T-helper 22 cell (primary cell): ENCODE measurements around the gene C3orf70.

Experiments used
- DNase-seq: peaks from one replicate; pipeline ENCODE4 v3.0.0-alpha.2; 2020; ENCODE audit warnings: low read depth

C3orf70 gene, protein sequence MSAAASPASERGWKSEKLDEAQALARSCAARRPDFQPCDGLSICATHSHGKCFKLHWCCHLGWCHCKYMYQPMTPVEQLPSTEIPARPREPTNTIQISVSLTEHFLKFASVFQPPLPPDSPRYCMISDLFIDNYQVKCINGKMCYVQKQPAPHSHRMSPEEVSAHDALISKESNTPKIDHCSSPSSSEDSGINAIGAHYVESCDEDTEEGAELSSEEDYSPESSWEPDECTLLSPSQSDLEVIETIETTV

DNA sequence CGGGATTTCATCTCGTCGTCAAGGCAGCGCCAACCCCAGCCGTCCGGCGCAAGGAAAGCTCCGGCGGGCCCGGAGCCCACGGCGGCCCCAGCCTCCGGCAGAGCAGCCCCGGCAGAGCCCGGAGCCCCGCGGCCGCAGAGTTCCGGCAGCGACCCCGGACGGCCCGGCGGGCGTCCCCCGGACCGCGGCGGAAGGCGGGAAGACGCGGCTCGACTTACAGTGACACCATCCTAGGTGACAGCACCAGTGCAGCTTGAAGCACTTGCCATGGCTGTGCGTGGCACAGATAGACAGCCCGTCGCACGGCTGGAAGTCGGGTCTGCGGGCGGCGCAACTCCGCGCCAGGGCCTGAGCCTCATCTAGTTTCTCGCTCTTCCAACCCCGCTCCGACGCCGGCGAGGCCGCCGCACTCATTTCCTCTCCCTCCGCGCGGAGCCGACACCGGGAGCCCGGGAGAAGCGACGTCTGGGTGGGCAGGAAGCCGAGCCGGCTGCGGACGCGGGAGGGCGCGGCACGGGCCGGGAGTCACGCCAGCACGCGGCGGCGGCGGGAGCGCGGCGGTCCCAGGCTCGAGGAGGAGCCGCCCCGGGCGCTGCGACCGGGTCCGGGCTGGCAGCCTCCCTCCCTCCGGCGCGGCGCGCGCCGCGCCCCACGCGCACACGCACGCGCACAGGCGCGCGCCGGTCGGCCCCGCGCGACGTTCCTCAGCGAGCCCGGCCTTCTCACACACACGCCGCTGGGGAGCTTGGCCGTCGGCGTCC, at the start of gene C3orf70:
Gene C3orf70 (minus strand): TSS at position 651 of the 761 bp plus-strand sequence. CDS start 237 bp downstream, at position 414.
- DNase-seq: no peak

DNA sequence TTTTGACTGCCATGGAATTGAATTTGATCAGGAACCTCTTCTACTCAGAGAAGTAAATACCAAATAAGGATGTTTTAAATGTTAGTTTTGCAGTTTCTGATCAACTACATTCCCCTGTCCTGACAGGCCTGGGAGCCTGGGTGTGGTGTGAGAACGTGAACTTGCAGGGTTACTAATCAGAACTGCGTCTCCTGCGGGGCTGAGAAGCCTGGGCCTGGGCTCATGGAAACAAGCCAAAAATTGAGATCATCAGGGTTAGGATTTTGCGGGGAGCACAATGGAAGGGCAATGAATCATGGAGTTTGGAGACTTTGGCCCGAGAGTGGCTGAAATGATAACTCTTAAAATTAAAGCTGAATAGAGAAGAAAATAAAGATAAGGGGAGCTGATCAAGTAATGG, 47.8 kb upstream of the C3orf70 start:
- DNase-seq: no peak

DNA sequence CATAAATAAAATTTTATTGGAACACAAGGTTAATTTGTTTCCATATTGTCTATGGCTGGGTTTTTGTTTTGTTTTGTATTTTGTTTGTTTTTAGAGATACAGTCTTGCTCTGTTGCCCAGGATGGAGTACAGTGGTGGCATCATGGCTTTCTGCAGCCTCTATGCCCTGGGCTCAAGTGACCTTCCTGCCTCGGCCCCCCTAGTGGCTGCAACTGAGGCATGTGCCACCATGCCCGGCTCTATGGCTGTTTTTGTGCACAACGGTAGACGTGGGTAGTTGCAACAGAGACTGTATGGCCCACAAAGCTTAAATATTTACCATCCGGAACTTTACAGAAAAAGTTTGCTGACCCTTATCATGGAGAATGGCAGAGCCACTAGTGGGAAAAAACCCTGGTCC, 46.8 kb upstream of the C3orf70 start:
- DNase-seq: no peak

DNA sequence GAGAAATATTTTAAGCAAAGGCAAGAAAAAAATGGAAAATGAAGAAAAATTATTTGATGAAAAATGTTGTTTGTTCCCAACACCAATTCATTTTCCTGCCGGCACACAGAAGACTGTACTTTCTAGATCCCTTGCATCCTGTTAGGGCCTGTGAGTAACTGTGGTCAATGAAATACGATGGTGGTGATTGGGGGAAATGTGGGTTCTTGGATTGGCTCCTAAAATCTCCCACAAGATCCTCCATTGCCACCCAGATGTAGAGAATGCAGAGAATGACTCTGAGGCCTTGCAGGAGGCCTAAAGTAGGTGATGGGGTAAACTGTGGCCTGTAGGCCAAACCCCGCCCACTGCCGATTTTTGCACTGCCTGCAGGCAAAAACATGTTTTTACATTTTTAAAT, 46.3 kb upstream of the C3orf70 start:
- DNase-seq: no peak

DNA sequence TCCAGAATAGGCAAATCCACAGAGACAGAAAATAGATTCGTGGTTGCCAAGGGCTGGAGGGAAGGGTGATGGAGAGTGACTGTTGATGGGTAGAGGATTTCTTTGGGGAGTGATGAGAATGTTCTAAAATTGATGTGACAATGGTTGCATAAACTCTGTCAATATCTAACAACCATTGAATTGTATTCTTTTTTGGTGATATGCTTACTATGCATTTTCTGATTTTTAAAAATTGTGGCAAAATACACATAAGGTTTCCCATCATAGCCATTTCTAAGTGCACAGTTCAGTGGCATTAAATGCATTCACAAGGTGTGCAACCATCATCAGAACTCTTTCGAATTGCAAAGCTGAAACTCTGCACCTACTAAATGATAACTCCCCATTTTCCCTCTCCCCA, 44.2 kb upstream of the C3orf70 start:
- no peak for DNase-seq

DNA sequence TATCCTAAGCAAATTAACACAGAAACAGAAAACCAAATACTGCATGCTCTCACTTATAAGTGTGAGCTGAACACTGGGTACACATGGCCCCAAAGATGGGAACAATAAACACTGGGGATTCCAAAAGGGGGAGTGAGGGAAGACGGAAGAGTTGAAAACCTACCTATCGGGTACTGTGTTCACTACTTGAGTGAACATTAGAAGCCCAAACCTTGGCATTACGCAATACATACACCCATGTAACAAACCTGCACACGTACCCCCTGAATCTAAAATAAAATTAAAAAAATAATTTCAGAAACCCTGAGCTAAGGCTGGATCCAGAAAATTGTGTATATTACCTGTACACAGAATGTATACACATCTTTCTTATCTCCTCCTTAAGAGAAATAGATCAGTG, 42.8 kb upstream of the C3orf70 start:
- no peak for DNase-seq

DNA sequence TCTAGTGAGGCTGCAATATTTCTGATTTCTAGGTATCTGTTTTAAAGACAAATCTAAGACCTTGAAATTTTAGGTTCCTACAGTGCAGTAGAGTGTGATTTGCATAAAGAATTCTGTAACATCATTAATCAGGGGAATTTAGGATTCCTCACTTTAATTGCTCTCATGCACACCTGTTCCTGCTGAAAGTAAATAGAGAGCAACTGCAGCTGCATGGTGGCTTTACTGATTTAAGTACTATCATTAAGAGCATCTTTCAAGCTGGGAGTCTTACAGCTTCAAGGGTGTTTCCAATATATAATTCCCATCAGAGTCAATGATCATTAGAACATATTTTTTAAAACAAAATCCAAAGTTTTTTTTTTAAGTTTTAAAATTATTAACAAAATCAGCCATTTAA, 36.0 kb upstream of the C3orf70 start:
- no peak for DNase-seq

DNA sequence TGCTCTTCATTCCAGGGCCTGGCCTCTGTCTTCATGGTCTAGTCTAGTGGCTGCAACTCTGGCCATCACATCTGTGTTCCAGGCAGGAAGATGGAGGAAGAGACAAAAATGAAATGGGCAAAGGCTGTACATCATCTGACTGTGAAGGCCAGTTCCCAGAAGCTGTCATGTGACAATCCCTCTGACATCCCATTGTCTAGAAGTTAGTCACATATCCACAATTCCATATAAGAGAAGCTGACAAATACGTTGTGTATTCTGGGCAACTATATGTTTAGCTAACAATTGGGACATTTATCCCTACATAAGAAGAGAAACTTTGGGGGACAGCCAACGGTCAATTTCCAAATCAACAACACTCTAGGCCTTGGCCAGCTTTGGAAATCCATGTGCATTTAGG, 34.5 kb upstream of the C3orf70 start:
- no peak for DNase-seq

DNA sequence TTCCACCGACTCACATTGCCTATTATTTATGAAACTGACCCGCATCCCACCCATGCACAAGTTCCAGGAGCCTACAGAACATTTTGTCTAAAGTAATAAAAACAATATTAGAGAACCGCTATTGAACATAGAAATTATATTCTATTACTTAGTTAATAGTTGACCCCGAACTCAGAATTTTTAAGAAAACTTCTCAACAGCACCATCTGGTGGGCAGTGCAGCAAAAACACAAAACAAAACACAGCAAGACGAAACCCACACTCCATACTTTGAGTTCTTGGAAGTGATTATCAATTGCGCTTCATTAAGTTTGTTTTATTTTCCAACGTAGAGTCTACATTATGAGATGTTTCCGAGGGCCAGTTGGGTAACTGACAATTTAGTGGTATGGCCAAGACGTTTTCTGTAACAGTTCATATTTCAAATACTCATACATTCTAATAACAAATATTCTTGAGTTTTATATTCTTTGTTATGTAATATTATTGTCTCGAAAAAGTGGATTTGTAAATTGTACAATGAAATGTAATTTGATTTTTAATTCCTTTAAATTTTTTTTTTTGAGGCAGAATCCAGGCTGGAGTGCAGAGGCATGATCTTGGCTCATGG, 24.0 kb upstream of the C3orf70 start:
- DNase-seq: no peak

DNA sequence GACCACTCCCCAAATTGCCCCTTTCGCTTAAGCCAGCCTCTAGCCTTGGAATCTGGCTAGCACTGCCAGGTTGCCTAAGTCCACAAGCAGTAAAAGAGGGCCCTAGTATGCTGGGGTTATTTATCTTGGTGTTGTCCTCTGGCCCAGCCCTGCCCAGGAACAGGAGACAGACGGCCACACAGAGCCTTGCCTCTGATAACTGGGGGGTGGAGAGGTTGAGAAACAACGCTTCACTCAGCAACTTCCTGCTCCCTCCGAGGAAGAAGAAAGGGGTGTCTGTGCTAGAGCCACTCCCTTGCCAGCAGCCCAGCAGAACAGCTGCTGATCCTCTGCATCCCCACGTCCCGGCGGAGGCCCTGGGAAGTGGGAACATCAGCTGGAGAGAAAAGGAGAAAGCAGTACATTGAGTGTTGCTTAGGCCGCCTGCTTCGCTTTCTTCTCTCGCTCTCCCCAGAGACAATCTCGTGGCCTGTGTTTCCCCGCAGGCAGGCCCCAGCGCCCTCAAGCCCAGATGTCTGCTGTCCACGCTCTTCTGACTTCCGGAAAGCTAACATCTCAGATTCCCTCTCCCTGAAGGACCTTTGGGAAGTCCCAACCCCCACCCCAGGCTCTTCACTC, 22.6 kb upstream of the C3orf70 start:
- DNase-seq: no peak

DNA sequence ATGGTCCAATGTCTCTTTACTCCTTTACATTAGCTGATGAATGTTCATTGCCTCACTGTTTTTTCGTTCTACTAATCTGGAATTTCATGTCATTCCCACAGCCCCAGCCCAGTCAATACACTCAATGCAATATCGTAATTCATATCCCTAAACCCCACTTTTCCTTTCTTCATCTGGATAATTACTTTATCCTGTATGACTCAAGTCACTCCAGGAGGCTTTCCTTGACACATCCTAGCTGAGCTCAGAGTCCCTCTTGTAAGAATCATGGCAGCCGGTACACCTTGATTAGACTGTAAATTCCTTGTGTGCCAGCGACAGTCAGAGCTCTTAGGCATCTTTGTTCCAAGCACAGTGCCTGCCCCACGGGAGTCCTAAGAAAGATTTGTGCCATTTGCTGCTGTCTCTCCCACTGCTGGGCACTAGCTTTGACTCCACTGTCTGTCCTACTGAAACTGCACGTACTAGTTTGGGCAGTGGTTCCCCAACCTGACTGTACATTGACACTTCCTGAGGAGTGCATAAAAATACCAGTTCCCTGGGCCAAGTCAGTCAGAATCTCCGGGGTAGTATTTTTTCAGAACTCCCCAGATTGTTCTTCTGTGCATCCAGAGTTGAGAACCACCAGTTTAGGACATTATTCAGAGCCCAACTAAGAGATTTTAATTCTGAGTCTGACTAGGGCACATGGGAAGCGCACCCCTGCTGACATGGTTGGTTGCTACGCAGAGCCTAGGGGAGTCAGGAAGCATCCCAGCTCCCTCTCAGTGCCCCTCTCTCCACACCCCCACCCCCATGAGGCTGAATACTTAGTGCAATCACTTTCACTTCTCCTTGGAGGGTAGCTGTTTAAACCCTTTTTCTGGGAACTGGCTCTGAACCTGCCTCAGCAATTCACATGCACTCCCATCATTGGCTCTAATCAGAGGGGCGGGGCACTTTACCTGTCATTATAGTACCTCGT, 19.5 kb upstream of the C3orf70 start:
- DNase-seq: no peak

DNA sequence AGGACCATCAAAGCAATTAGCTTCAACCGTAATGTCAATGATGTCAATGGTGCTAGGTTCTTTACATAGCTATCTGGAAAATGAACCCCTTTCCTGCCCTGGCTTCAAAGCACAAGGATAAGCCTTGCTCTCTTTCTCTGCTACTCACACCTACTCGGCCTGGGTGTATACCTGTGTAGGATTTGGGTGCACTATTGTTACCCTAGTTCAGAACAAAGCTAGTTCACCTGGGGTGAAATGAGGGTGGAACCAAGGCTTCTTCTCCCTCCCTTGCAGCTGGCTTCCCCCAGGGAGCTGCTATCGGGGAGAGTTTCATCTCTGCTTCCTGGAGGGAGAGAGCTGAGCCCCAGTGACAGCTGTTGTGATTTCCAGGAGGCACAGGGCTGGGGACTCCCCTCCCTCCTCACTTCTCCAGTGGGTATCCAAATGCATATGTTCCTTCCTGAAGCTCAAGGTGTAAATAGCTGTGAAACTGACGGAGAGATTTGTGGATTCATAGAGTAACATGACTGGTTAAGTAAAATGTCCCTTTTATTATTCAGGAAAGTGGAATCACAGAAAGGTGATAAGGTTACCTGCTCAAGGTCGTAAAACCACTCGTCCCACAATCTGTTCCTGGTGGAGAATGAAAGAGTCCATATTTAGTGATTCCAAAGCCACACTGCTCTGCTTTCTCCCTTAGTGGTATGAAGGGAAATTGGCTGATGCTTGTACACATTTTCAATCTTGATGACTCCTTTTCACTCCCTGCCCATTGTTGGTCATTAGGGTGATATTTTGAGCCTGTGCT, 11.8 kb upstream of the C3orf70 start:
- no peak for DNase-seq

DNA sequence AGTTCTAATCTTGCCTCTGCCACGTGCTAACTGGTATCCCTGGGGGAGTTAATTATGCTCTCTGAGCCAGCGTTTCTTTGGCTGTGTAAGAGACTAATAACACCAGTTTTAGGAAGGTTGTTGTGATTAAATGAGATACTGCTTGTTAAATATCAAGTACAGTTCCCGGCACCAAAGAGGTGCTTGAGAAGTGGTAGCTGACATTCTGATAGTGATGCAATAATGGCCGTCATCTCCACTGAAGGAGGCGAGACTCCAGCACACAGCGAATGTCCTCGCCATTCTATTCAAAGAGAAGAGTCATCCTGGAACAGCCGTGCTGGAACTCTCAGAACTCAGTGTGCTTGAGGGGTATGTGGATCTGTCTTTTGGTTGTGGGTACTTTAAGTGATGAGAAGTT, 9.8 kb upstream of the C3orf70 start:
- DNase-seq: no peak

DNA sequence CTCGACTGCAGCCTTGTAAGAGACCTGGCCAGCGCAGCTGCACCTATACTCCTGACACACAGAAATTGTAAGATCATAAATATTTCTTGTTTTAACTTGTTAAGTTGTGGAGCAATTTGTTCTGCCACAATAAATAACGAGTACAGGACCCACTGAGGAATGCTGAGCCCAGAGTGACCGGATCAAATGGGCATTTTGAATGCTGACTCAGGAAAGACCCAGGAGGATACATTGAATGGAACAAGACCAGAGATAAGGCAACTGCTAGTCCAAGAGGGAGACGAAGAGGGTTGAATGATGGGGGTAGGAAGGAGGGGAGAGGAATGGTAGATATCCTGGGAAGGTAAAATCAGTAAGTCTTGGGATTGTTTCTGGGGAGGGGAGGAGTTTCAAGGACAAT, 8.9 kb upstream of the C3orf70 start:
- DNase-seq: no peak

DNA sequence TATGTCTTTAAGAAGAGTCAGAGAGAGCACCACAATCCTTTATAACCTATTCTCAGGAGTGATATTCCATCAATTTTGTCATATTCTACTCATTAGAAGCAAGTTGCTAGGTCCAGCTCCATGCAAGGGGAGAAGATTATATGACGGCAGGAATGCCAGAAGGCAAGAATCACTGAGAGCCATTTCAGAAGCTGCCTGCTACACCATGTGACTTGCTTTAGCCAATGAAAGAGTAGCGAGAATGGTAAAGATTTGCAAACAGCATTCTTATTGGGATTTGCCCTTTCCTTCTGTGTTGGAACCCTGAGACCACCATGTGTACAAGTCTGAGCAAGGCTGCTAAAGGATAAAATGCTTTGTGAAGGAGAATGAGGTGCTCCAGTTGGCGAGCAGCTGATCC, 4.5 kb upstream of the C3orf70 start:
- no peak for DNase-seq

DNA sequence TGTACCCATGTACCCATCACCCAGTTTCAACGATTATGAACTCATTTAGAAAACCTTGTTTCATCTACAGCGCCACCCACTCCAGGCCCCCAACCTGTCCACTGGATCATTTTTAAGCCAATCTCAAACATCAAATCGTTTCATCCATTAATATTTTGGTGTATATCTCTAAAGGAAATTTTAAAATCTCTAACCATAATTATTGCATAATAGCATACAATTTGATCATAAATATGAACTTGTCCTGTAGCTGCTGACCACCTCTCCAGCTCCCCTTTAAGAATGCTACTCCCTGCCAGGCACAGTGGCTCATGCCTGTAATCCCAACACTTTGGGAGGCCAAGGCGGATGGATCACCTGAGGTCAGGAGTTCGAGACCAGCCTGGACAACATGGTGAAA, 2.8 kb upstream of the C3orf70 start:
- no peak for DNase-seq

DNA sequence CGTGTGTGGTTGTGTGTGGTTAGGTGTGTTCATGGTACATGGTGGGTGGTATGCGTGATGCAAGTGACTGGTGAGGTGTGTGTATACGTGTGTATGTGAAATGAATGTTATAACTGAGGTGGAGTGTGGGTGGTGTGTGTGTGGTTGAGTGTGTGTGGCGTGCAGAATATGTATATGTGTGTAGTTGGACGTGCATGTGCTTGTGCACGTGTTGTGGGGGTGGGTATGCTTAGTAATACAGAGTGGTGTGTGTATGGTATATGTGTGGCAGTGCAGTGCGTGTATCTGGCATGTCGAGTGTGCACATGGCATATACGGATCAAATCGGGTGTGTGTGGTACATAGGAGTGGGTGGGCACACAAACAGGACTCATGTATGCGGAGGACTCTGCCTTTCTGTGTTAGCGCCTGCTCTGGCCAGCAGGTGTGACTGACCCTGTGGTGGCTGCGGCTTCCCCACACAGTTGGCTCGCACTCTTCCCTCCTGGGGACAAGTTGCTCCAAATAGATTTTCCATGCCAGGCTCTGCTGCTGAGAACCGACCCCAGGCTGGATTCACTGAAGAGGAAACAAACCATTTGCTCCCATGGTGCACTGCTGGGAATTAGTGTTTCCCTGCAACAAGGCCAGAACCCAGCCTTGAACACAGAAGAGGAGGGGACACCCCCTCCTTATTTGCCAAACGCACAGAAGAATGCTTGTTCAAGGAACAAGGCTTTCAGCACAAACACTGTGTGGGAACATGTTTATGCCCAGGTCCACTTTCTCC, 1.2 kb upstream of the C3orf70 start:
- no peak for DNase-seq

DNA sequence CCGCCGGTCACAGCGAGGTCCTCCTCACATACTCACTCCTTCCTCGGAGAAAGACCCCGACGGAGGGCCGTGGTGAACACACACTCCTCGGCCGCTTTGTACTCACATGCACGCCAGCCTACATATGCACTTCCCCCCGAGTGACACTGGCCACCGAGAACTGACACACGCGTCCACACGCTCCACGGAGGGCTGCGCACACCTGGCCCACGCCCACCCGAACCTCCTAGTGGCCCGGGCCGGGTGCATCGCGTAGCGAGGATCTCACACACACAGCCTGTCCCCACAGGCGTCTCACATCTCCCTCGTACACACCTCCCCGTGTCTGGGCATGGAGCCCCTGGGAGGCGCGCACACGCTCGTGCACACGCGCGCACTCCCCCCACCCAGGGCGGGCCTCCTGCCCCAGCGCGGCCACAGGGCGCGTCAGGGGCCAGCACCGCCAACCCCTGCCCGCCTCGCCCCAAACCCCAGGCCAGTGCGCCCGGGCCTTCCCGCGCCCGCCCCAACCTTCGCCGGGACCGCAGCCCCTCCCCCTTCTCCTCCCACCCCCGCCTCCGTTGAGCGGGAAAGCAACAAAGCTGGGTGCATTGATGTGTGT, 411 bp upstream of the C3orf70 start:
- no peak for DNase-seq

DNA sequence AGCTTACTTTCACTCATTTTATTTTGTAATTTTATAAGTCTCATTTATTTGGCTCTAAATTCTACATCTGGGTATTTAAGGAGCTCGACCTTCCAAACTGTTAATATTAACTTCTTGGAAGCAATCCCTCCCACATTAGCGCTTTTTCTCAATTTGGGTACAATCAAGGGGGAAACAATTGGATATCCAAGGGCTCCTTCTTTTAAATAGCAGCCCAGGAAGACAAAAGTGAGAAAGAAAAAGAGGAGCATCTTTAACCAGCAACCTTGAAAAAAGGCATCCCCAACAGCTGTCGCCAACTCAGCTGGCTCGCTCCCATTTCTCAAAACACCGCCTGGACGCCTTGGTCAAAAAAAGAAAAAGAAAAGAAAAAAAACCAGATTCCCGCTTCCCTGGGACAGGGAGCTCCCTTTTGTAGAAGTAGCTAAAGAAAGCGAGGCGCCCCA, 873 bp downstream of the C3orf70 start:
- DNase-seq: no peak
